Activated CD4-positive, alpha-beta T cell treated with anti-CD3 and anti-CD28 coated beads for 1 hour (primary cell): ENCODE measurements around the gene SORCS3.

Source experiments
- DNase-seq: peaks from one replicate; pipeline ENCODE4 v3.0.0-alpha.2; 2020

Gene SORCS3

GRCh38 chr10:105140600-105140999, 499.5 kb downstream of the SORCS3 start:
- no peak for DNase-seq

- no peak for DNase-seq
Measured at GRCh38 chr10:105145711-105146110, 504.6 kb downstream of the SORCS3 start.

GRCh38 chr10:105146436-105146835, 505.3 kb downstream of the SORCS3 start:
- no peak for DNase-seq

GRCh38 chr10:105148456-105148855, 507.4 kb downstream of the SORCS3 start:
- no peak for DNase-seq

- DNase-seq = no peak
Measured at GRCh38 chr10:105148921-105149320, 507.8 kb downstream of the SORCS3 start.

- no peak for DNase-seq
Measured at GRCh38 chr10:105149371-105149891, 508.3 kb downstream of the SORCS3 start.

GRCh38 chr10:105150259-105150880, 509.3 kb downstream of the SORCS3 start:
- DNase-seq = no peak

GRCh38 chr10:105154736-105155135, 513.6 kb downstream of the SORCS3 start:
- no peak for DNase-seq

GRCh38 chr10:105159268-105159667, 518.2 kb downstream of the SORCS3 start:
- no peak for DNase-seq

- DNase-seq = no peak
Measured at GRCh38 chr10:105161149-105161548, 520.1 kb downstream of the SORCS3 start.

GRCh38 chr10:105161767-105162166, 520.7 kb downstream of the SORCS3 start:
- DNase-seq = no peak

- no peak for DNase-seq
Measured at GRCh38 chr10:105170521-105170920, 529.4 kb downstream of the SORCS3 start.

GRCh38 chr10:105171945-105172344, 530.9 kb downstream of the SORCS3 start:
- DNase-seq = no peak

GRCh38 chr10:105181626-105182025, 540.5 kb downstream of the SORCS3 start:
- no peak for DNase-seq

GRCh38 chr10:105183536-105183935, 542.4 kb downstream of the SORCS3 start:
- no peak for DNase-seq

GRCh38 chr10:105185161-105185560, 544.1 kb downstream of the SORCS3 start:
- no peak for DNase-seq

GRCh38 chr10:105187243-105187642, 546.2 kb downstream of the SORCS3 start:
- no peak for DNase-seq

- DNase-seq = no peak
Measured at GRCh38 chr10:105188737-105189462, 547.8 kb downstream of the SORCS3 start.

- DNase-seq = no peak
Measured at GRCh38 chr10:105189463-105189800, 548.3 kb downstream of the SORCS3 start.

- DNase-seq = no peak
Measured at GRCh38 chr10:105192146-105192545, 551.1 kb downstream of the SORCS3 start.

GRCh38 chr10:105192861-105193260, 551.8 kb downstream of the SORCS3 start:
- DNase-seq = no peak

GRCh38 chr10:105195831-105196230, 554.7 kb downstream of the SORCS3 start:
- no peak for DNase-seq

GRCh38 chr10:105197598-105198364, 556.7 kb downstream of the SORCS3 start:
- no peak for DNase-seq

- DNase-seq = no peak
Measured at GRCh38 chr10:105206616-105207015, 565.5 kb downstream of the SORCS3 start.
